Esophagus muscularis mucosa (tissue), 3 donors: ENCODE results near the gene DEFB128.

Experiments used
- POLR2A ChIP-seq: fragments of 450-650 bp; IDR thresholded peaks from one replicate; pipeline ENCODE4 v1.6.1; 2017; ENCODE audit warnings: antibody characterized with exemption, moderate library complexity, mild to moderate bottlenecking, low read depth
- TF ChIP-seq, protein P1 (sequence below), 3 experiments: fragments of 200-600 bp in 2 of 3; fragments of 450-650 bp in 1 of 3; sonication (generic) in 2 of 3; IDR thresholded peaks; one replicate each; pipeline ENCODE4 v1.5.1; 2017 to 2019; ENCODE audit warnings: antibody characterized with exemption in 3 of 3, mild to moderate bottlenecking in 2 of 3, moderate library complexity in 1 of 3

DNA sequence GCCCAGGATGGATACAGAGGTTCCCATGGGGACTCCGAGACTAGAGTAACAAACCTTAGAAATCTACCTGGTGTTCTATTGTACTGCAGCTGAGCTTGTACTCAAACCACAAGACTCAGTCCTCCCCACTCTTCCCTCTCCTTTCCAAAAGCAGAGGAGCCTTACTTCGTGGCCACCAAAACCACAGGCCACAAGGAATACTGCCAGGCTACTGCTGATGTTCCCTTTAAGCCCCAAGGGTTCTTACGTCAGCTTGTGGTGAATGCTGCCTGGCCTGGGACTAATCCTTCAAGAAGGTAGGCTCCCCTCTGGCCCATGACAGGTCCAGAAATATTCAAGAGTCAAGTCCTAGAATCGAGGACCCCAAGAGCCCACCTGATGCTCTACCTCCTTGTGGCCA lies 10.5 kb upstream of the DEFB128 start:
- TF ChIP-seq, protein P1, sequence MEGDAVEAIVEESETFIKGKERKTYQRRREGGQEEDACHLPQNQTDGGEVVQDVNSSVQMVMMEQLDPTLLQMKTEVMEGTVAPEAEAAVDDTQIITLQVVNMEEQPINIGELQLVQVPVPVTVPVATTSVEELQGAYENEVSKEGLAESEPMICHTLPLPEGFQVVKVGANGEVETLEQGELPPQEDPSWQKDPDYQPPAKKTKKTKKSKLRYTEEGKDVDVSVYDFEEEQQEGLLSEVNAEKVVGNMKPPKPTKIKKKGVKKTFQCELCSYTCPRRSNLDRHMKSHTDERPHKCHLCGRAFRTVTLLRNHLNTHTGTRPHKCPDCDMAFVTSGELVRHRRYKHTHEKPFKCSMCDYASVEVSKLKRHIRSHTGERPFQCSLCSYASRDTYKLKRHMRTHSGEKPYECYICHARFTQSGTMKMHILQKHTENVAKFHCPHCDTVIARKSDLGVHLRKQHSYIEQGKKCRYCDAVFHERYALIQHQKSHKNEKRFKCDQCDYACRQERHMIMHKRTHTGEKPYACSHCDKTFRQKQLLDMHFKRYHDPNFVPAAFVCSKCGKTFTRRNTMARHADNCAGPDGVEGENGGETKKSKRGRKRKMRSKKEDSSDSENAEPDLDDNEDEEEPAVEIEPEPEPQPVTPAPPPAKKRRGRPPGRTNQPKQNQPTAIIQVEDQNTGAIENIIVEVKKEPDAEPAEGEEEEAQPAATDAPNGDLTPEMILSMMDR (IDR thresholded peaks at IDR 0.05) = no peak
- no peak for TF ChIP-seq POLR2A
